HG03354 (cell line): ENCODE measurements around the gene JAM3.
A peak's percentile ranks its signal among the peaks of the same experiment; 100 is the strongest.

ENCODE experiments used
- ATAC-seq: cut with Tn5 transposase; IDR thresholded peaks from one replicate; pipeline ENCODE4 v1.9.1; 2021; ENCODE audit warnings: mild to moderate bottlenecking; ENCODE audit not compliant: unreplicated experiment, poor library complexity, severe bottlenecking

Gene JAM3

DNA sequence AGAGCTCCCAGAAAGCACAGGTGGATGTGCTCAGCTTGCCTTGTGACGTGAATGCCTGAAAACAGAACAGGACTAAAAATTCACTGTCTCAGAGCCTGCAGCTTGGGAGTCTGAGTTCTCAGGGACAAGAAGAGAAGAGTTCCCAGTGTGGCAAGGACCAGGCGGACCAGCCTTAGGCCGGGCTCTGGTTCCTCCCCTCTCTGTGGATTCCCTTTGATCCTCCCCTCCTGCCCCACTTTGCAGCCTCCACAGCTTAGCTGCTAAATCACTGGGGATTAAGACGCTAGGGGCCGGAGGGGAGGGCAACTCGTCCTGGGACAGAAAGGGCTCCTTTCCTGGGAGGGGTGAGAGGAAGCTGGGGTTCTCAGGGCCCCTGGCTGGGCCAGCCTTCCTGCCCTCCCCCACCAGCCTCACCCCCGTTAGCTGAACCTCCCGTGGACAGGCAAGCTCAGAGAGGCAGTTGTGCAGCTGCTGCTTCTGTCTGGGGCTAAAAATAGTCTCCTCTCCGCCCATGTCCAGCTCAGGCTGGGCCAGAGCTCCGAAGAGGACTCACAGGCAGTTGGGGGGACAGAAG, 29.9 kb upstream of the JAM3 start:
- no peak for ATAC-seq

DNA sequence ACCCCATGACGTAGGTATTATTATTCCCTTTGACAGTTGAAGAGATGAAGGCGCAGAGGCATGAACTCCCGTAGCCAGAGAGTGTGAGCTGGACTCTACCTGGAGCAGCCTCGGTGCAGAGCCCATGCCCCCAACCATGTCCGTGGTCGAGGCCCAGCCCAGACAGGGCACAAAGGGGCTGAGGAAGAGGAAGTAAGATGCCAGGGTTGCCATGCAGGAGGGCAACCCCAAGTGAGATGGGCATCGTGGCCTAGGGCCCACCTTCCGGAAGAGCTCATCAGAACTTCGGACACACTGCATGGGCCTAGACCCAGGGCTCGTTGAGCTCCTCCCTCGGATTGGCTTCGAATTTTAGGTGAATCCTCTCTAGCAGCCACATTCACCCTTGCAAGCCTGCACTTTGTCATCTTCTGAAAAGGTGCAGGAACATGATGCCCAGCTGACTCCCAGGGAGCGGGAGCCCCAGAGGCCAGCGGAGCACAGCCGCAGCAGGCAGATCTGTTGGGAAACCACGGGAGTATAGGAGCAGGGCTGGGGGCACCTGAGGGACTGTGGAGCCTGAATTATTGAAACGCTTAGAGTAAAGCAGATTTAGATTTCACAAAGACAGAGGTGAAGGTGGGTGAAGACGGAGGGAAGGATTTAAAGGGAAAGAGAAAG, 29.0 kb upstream of the JAM3 start:
- no peak for ATAC-seq

DNA sequence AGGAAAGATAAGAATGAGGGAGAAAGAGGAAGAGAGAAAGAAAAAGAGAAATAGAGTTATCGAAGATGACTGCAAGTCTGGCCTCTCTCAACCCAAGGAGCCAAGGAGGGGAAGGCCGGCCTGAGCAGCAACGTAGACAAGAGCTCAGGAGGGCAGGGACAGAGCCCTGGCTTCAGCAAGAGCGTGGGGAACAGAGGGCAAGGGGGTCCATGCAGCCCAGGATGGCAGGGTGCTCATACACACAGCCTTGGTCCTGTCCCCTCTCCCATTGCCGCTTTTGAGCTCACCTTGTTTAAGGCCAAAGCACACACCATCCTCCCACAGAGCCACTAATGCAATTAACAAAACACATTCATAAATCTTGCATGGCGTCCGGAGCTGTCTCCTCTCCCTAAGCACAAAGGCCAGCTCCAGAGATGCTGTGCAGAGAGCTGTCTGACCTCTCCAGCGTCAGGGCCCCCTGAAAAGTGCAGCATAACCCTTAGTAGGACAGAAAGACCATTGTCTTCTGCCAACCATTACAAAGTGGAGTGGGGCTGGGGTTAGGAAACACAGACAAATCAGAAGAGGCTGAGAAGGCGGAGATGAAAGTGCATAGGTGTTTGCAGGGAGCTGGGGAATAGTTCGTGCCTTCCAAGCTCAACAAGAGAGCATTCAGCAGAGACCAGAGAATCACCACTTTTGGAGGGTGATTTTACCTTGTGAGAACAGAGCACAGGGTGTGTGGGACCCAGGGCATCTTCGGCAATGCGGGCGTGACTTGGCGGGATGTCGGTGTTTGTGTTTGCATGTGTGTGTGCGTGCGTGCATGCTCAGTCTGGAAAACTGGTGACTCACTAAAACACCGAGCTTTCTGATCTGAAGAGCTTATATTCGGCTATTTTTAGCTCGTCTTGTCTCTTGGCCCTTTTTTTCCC, 28.2 kb upstream of the JAM3 start:
- no peak for ATAC-seq

DNA sequence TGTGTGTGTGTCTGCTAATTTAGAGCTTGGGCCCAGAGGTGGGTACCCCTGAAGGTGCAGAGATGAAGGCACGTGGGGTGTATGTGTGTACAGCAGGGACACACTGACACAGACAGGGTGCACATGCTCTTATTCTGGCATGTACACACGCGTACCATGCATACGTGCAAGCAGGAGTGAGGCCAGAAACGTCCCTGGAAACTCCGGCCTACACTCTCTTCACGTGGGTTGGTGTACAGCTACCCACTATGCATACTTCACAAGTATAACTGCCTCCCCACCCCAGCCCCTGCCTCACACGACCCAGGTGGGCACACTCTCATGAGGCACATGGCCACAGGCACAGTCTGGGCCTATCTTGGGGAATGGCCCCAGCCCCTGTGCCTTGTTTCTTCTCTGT, 27.5 kb upstream of the JAM3 start:
- ATAC-seq = no peak

DNA sequence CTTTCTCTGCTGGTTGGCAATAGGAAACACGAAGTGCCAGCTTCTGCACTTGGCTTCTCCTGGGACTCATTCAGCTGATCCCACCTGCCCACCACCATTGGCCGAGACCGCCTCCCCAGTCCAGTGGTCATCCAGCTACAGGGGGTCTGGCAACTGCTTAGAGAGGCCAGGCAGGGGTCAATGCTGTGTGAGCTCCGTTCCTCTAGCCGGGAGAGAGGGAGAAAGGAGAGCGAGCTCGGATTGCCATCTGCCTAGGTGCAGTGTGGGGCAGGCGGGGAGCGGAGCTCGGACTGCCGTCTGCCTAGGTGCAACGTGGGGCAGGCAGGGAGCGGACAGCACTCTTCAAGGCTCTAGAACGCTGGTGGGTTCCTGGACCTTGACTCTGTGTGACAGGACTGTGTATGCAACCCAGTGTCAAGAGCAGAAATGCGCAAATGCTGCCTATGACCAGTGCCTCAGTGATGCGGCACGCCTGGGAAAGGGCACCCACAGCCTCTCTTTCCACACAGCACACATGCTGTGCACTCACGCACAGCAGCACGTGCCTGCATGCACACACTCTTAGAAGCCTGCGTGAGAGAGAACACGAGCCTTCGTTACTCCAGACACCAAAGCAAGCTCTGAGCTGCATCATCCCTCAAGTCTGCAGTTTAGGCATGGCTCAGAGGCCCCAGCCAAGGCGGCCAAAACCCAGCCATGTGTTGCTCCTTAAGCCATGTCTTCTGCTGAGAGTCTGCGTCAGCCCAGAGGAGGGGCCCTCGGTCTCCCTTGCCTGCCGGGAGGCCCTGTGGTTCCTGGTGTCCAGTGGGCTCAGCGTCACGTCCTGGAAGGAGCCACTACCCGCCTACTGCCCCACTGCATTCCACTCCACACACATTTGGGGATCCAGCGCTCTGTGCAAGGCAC, 26.8 kb upstream of the JAM3 start:
- no peak for ATAC-seq

DNA sequence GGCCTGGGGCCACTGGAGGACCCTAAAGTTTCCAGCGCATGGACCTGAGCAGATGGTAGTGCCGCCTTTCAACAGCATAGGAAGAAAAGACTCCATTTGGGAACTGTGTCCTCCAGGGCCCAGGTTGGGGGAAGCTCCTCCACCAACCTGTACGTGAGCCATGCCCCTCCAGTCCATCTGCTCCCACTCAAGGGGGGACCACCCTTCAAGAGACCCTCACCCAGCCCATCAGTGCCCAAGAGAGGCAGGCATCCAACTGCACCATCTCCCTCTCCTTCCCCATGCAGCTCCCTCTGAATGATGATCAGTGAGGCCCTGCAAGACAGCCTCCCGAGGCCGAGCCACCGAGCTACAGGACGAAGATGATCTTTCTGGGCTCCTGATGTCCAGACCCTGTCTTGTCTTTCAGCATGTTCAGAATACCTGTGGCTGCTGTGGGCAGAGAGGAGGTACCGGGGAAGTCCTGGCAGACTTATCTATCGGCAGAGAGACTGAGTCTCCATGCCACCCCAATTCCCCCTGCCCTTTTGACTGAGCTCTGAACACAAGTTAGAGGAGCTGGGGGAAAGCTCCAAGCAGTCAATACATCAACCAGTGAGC, 25.0 kb upstream of the JAM3 start:
- ATAC-seq = no peak

DNA sequence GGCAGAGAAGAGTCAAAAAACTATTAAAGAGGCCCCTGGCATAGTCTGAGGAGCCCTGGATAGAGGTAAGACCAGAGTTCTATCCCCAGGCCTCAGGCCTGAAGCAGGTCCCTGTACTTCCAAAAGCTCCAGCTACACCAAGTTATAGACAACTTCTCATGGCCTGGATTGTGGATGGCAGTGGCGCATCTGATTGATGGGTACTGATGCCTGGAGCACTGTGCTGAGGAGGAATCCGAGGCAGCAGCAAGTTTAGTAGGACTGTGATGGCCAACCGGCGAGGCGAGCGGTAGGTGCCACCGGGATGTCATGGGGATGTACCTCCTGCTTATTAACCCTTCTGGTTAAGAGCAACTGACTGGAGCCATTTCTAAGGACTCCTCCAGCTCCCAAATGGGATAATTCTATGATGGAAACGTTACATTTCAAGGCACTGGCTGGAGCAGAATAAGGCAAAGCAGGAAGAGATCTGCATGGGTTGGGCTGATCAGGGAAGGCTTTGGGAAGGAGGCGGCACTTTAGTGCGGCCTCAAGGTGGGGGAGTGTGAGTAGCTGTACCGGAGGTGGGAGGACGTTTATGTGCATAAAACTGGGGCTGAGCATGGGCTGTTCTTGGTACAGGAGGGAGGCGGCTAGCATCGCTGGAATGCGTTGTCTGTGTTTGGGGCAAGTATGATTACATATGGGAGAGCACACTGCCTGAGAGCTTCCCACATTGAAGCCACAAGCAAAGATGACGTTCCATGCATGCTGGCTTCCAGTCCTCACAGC, 24.2 kb upstream of the JAM3 start:
- no peak for ATAC-seq

DNA sequence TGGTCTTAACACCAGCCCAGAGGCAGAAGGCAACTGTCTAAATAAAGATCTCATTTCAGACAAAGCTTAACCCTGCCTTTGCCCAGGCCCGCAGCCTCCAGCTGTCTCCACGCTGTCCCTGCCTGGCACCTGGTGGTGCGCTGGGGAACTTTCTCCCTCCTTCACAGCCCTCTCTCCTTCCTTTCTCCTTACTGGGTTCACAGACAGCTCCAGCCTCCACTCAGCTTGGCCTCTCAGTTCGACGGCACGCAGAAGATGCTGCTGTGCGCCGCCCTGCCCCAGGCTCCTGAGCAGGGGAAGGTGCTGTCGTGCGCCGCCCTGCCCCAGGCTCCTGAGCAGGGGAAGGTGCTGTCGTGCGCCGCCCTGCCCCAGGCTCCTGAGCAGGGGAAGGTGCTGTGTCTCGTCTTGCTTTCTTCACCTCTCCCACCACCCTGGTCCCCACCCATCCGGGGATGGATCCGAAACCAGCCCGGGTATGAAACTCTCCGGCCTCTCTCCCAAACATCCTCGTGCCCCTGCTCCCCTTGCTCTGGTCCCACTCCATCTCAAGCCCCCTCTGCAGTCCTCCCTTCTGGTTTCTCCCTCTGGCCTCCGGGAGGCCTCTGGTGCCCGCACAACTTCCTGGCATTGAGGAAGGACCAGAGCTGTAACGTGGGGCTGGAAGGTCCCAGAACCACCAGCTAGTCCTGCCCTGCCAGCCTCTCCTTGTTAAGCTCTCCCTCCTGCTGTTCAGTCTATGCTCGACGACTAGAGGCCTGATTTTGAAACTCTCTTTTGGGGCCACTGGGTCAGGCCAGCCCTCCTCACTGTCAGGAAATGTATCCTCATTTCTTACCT, 22.9 kb upstream of the JAM3 start:
- ATAC-seq = no peak

DNA sequence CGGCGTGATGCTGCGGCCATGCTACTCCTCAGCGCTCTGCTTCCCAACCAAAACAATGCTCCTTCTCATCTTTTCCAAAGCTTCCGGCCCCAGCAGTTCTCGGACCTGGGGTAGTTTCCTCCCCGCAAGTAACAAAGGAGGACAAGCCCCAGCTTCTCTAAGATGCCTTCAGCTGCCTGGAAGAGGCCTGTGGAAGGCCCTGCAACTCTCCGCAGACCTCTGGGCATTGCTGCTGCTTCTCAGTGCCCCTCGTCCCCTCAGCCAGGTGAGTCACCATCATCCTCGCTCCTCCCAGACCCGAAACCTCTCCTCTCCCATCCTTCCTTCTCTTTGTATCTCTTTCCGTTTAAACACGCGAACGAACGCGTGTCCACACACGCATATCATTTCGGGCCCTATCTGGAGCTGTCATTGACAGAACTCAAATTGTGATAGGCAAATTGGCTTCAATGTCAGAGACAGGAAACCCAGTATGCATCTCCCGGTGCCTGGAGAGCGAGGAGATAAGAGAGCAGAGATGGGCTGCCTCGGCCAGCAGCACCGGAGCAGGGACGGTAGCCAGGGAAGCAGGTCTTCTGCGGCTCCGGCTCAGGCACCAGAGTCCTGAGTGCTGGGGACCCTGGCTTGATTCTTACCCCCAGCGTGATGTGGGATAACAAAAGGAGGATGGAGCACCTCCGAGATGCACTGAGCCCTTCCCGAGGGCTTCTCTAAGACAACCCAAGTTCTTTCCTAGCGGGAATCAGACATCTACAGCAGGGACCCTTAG, 22.0 kb upstream of the JAM3 start:
- ATAC-seq = no peak

DNA sequence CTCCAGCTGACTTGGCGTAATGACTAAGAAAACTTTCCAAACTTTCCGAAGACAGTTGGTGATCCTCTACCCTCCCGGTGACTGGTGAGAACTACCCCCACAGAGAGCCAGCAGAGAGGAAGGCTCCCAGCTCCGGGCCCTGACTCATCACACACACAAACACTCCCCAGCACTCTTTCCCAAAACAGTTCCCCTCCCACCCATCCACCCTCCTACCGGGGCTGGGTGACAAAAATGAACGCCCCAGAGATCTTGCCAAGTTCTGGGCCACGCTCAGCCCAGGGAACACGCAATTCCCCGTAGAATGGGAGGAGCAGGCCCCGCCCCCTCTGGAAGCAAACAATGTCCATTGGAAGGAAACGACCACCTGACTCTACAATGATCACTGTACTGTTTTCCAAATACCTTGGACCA, 21.3 kb upstream of the JAM3 start:
- no peak for ATAC-seq

DNA sequence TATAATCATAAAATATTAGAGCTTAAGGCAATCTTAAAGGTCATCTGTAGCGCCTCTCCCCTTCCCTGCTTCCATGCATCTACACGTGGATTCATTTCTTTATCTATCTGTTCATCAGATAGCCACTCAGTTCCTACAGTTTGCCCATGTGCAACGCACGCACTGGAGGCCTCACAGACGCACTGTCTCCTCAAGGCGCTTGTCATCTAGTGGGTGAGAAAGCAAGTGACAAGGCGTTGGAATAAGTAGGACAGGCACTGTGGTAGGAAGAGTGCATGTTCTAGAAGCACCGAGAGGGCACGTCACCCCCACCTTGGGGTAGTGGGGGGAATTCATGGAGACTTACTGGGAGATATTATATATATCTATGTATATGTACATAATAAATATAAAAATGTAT, 20.8 kb upstream of the JAM3 start:
- ATAC-seq = no peak

DNA sequence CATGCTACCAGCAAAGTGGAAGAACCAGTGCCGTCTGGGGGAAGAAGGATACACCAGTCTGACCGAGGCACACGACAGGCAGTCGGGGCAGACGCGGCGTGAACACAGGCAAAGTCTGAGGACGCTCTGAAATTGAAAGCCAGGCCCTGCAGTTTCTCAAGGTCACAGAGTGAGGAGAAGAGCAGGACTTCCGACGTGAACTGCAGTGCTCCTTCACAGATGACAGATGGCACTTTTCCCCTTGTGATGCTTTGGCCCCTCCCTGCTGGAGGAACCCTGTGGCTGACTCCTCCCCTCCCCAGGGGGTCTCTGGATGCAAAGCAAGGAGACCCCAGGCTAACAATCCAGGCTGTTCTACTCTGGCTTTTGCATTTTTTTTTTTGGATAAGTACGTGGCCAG, 19.6 kb upstream of the JAM3 start:
- ATAC-seq = no peak

DNA sequence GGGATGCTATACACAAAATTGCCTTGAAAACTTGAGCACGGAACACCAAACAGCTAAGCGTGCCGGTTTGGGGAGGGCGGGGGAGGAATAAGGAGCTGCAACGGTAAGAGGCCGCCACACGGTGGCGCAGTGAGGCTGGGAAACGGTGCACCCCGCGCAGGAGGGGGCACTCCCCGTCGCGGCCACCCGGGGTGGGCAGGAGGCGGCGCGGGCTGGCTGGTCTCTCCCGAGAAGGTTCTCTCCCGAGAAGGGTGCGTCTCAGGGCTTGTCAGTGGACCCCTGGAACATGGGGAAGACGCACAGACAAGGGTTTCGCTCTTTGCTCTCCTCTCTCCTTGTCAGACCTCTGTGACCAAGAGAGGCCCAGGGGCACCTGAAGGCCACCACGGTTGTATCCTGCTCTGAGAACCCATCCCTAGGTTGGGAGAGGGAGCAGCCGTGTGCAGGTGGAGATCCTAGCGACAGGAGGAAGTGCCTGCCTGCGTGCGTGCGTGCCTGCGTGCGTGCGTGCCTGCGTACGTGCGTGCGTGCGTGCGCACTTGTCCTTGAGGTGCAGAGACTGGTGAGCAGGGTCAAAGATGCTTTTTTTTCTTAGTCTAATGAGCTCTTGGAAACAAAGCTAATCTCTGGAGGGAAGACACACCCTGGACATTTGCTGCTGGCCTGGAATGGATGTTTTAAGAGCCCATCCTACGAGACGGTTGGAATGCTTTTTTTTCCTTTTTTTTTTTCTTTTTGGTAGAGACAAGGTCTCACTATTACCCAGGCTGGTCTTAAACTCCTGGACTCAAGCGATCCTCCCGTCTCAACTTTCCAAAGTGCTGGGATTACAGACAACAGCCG, 18.1 kb upstream of the JAM3 start:
- ATAC-seq = peak; percentile 98

DNA sequence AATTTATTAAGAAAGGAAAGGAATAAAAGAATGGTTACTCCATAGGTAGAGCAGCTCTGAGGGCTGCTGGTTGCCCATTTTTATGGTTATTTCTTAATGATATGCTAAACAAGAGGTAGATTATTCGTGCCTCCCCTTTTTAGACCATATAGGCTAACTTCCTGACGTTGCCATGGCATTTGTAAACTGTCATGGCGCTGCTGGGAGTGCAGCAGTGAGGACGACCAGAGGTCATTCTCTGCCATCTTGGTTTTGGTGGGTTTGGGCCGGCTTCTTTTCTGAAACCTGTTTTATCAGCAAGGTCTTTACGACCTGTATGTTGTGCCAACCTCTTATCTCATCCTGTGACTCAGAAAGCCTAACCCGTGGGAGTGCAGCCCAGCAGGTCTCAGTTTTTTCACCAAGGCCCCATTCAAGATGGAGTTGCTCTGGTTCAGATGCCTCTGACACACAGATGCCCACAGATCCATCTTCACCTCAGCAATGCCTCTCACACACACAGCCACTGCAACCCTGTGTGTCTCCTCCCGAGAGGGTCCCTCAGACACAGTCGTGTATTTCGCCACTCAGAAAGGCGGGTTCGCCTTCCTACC, 16.4 kb upstream of the JAM3 start:
- no peak for ATAC-seq

DNA sequence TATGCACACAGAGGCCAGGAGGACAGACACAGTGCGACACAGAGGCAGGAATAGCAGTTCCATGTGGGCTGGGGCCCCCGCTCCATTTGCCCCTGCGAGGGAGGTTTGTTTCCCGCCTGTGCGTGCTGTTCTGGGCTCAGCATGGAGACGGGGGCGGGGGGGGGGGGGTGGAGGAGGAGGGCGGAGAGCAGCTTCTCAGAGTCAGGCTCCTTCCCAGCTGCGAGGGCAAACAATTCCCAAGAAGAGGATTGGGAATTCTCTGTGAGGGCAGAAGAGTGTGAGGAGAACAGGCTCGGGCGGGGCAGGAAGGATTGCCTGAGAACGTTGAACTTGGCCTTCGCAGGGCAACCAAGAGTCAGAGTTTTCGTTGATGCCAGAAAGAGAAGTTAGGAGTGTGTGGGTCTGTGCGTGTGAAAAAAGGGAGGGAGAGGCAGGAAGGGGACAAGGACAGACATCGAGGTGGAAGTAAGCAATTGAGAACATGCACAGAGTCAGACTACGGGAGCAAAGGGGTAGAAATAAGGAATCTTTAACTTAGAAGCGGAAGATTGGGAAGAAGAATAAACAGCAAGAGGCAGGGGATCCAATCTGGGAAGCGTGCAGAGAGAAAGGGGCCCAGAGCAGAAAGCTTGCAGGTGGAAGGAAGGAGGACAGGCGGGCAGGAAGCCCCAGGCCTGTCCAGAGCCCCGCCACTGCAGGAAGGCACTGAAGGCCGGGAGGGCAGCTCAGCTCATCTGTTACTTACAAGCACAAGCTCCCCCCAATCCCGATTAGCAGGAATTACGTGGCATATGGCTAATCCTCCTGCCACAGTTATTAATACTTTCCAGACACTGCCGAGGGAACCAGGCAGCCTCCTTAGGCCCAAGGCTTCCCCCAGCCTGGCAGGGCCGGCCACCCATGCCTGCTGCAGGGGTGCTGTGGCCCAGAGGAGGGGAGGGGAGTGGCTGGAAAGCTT, 15.6 kb upstream of the JAM3 start:
- ATAC-seq = no peak
